Smooth muscle cell (in vitro differentiated cells): Measurements from ENCODE around the gene MTHFD2. TPM values are rescaled to one million over a fixed set of nuclear protein-coding genes. Genes with fewer than 3 reads are reported as not detected.

Experiments
- DNase-seq: peaks from one replicate; lab custom pipeline; 2025; ENCODE audit not compliant: unreplicated experiment; lab: John Stamatoyannopoulos, UW
- H2AFZ ChIP-seq: fragments of 200-600 bp; sonication (generic); 2 replicates; pipeline ENCODE4 v1.6.0; 2016; ENCODE audit warnings: antibody characterized with exemption, low read depth, mild to moderate bottlenecking
- H3F3A ChIP-seq: fragments of 200-600 bp; sonication (generic); 2 replicates; pipeline ENCODE4 v1.6.0; 2017; ENCODE audit warnings: antibody characterized with exemption, low read depth
- H3K27ac ChIP-seq: fragments of 200-600 bp; sonication (generic); 2 replicates; pipeline ENCODE4 v1.5.1; 2016; ENCODE audit warnings: low read depth, mild to moderate bottlenecking
- H3K27me3 ChIP-seq: fragments of 200-600 bp; sonication (generic); 2 replicates; pipeline ENCODE4 v1.6.1; 2016; ENCODE audit warnings: low read depth, mild to moderate bottlenecking
- H3K36me3 ChIP-seq: fragments of 200-600 bp; sonication (generic); 2 replicates; pipeline ENCODE4 v1.5.1; 2016; ENCODE audit warnings: low read depth
- H3K4me1 ChIP-seq: fragments of 200-600 bp; sonication (generic); 2 replicates; pipeline ENCODE4 v1.5.1; 2016; ENCODE audit warnings: low read depth
- H3K4me2 ChIP-seq: fragments of 200-600 bp; sonication (generic); 2 replicates; pipeline ENCODE4 v1.6.0; 2016; ENCODE audit warnings: mild to moderate bottlenecking
- H3K4me3 ChIP-seq: fragments of 200-600 bp; sonication (generic); 2 replicates; pipeline ENCODE4 v1.5.1; 2016; ENCODE audit warnings: mild to moderate bottlenecking
- H3K79me2 ChIP-seq: fragments of 200-600 bp; sonication (generic); 2 replicates; pipeline ENCODE4 v1.6.0; 2016; ENCODE audit warnings: low read depth, mild to moderate bottlenecking
- H3K9ac ChIP-seq: fragments of 200-600 bp; sonication (generic); 2 replicates; pipeline ENCODE4 v1.6.0; 2016; ENCODE audit warnings: low read depth
- H3K9me3 ChIP-seq: fragments of 200-600 bp; sonication (generic); replicated peaks from 2 replicates; pipeline ENCODE4 v1.5.1; 2016; ENCODE audit warnings: low read depth
- H4K20me1 ChIP-seq: fragments of 200-600 bp; sonication (generic); 2 replicates; pipeline ENCODE4 v1.6.0; 2016; ENCODE audit warnings: low read depth
- CTCF ChIP-seq: fragments of 200-600 bp; sonication (generic); IDR thresholded peaks from 2 replicates; pipeline ENCODE4 v1.5.1; 2017; ENCODE audit warnings: borderline replicate concordance, mild to moderate bottlenecking, antibody characterized with exemption; ENCODE audit not compliant: insufficient read depth, poor library complexity, severe bottlenecking
- WGBS: methylation state at CpG from one replicate; pipeline ENCODE4 v1.1.7; 2016; ENCODE audit warnings: low lambda C conversion rate; 5-methylcytosine and 5-hydroxymethylcytosine counted together
- polyA plus RNA-seq: library from polyadenylated mRNA; unstranded; fragments of >200 nt; fragmentation: Nextera tagmentation; extraction: Ambion mirVana; gene quantifications from 2 replicates; pipeline ENCODE4 v1.2.1, GENCODE V29; 2016
- total RNA-seq: library from RNA; depleted of rRNA; stranded (reverse); fragments of >200 nt; gene quantifications from 2 replicates; pipeline ENCODE4 v1.2.3, GENCODE V29; 2014

Gene MTHFD2
- total and polyA plus RNA-seq, 2 experiments from 2014 or later, result 63.6 to 136 TPM

- H3K4me1 ChIP-seq, result no peaks in the 10 kb centered on the region
- TF ChIP-seq CTCF, result no peak
- H3K27ac ChIP-seq, result no peak overlapping the region
- no peaks in the 10 kb centered on the region for H3K27me3 ChIP-seq
- no peak for DNase-seq
- WGBS, result 91% methylated on average over 6 of the region's 6 CpGs
- no peak overlapping the region for H3K4me2 ChIP-seq
- H3K9me3 ChIP-seq, result no peaks in the 10 kb centered on the region
- H3K4me3 ChIP-seq, result no peak overlapping the region
- no peaks in the 10 kb centered on the region for H4K20me1 ChIP-seq
- H2AFZ ChIP-seq, result no peak overlapping the region
- no peaks in the 10 kb centered on the region for H3K36me3 ChIP-seq
- H3F3A ChIP-seq, result no peaks in the 10 kb centered on the region
- H3K79me2 ChIP-seq, result no peaks in the 10 kb centered on the region
- H3K9ac ChIP-seq, result no peak overlapping the region
These were observed 34.0 kb downstream of the MTHFD2 start for GRCh38 chr2:74232426-74232825.

GRCh38 chr2:74233648-74234047 is 35.2 kb downstream of the MTHFD2 start:
- Histone ChIP-seq H3K27ac (no peak overlapping the region), H3K4me1 (no peaks in the 10 kb centered on the region), H3K4me3 (no peak overlapping the region), H2AFZ (no peak overlapping the region), H3K4me2 (no peak overlapping the region), H3K27me3 (no peaks in the 10 kb centered on the region), H4K20me1 (no peaks in the 10 kb centered on the region), H3K9ac (no peak overlapping the region), H3F3A (no peaks in the 10 kb centered on the region), H3K36me3 (no peaks in the 10 kb centered on the region), H3K79me2 (no peaks in the 10 kb centered on the region), H3K9me3 (no peaks in the 10 kb centered on the region)
- no peak for DNase-seq
- no peak for TF ChIP-seq CTCF

GRCh38 chr2:74235041-74235440 is 36.6 kb downstream of the MTHFD2 start:
- Histone ChIP-seq H3F3A (no peaks in the 10 kb centered on the region), H3K27ac (no peak overlapping the region), H3K4me2 (no peak overlapping the region), H3K4me1 (no peaks in the 10 kb centered on the region), H3K79me2 (no peaks in the 10 kb centered on the region), H3K9me3 (no peaks in the 10 kb centered on the region), H3K4me3 (no peak overlapping the region), H4K20me1 (no peaks in the 10 kb centered on the region), H3K9ac (no peak overlapping the region), H3K27me3 (no peaks in the 10 kb centered on the region), H2AFZ (no peak overlapping the region), H3K36me3 (no peaks in the 10 kb centered on the region)
- DNase-seq, result no peak
- TF ChIP-seq CTCF, result no peak
- 98% methylated on average over 5 of the region's 5 CpGs for WGBS

GRCh38 chr2:74238879-74239278 is 40.5 kb downstream of the MTHFD2 start:
- no peaks in the 10 kb centered on the region for H3F3A ChIP-seq
- no peak overlapping the region for H3K27ac ChIP-seq
- no peaks in the 10 kb centered on the region for H3K36me3 ChIP-seq
- no peak for DNase-seq
- no peaks in the 10 kb centered on the region for H3K9me3 ChIP-seq
- 94% methylated on average over 2 of the region's 2 CpGs for WGBS
- H3K27me3 ChIP-seq, result no peaks in the 10 kb centered on the region
- no peak overlapping the region for H3K9ac ChIP-seq
- no peak overlapping the region for H3K4me2 ChIP-seq
- no peak for TF ChIP-seq CTCF
- H3K4me1 ChIP-seq, result no peaks in the 10 kb centered on the region
- no peak overlapping the region for H2AFZ ChIP-seq
- H4K20me1 ChIP-seq, result no peaks in the 10 kb centered on the region
- no peak overlapping the region for H3K4me3 ChIP-seq
- no peaks in the 10 kb centered on the region for H3K79me2 ChIP-seq
